ENCODE data around the gene CYP11A1.
"Not testable (repeated sequence)": the region's sequence is repeated elsewhere in the genome, so short reads cannot be mapped to it uniquely, and the experiment has no call there.

Gene CYP11A1

DNA sequence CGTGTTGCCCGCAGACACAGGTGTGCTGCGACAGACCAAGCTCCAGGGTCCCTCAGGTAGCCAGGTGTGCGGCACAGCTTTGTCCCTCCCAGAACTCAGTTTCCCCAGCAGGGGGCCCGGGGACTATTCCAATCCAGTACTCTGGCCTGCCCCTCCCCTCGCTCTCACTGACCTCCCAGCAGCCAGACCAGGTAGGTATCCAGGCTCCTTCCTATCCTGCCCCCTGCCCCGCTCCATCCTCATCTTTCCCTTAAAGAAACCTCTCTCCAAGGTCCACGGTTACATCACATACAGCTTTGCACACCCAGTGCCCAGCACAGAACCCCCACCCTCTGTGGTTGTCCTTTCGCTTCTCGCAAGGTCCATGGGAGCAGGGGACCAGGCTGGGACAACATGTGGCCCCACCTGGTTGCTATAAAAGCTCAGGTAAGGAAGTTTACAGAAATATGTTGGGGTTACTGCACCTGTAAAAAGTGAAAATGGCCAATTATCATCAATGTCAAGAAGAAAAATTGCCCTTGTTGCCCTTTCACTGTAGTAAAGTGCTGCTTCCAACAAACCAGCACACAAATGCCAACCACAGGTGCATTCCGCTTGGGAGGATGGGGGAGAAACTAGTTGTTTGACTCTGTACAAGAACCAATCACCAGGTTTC, 7.3 kb upstream of the CYP11A1 start:
- DNase-seq (ENCODE audit: low read depth, low spot score) = no peak

DNA sequence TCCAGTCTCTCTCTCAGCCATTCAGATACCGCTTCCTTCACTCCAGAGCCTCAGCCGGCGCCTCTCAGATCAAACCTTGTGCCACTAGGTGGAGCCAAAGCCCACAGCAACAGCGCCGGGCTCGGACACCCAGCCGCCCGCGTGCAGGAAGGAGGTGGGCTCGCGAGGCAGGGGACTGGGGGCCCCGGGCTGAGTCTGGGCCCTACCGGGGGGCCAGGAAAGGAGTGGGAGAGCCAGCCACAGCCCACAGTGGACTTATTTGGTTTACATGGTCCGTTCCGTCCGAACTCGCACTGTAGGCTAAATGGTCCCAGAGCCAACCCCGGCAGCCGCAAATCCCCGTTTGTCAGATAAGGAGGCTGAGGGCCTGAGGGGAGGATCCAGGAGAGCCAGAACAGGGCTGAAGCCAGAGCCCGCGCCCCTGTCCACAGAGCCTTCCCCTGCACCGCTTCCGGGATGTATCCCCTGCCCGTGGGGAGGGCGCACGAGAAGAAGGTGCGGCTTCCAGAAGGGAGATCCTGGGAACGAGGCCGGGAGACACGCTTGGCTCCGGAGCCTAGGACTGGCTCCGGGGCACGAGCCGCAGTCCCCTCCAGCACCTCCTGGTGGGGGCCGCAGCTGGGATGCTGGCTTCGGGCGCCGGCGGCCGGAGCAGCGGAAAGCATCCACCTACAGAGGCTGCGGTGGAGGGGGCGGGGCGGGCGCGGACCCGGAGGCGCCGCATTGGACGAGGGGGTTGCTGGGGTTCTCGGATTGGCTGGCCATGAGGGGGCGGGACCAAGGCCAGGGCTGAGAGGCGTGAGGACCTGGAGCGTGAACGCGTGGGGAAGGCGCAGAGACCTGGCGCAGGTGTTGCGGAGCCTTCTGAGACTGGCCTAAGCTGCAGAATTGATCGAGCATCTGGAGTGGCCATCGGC, 6.5 kb upstream of the CYP11A1 start:
- peak; percentile 78 for DNase-seq (ENCODE audit: low read depth, low spot score)

DNA sequence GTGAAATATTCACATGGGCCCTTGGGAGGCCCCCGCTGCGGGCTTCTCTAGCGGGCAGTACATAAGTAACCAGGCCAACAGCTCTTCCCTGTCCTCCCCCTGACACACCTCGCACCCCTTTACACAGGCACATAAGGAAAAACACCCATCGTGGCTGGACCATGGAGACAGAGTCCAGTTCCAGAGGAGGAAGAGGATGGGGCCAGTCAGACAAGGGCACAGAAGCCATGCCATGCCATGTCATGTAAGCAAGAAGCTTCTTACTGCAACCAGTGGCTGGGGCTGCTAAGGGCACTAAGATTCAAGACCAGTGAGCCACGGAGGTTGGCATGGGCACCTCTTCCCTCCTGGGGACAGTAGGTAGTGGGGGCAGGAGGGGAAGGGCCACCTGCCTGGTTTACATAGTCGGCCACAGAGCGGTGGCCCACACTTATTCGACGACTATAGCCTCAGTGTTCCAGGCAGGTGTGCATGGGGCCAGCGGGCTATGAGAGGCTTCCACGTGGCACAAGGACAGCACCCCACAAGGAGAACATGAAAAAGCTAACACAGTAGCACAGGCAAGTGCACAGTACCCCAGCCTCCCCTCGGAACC, 5.7 kb upstream of the CYP11A1 start:
- no peak for DNase-seq (ENCODE audit: low read depth, low spot score)

DNA sequence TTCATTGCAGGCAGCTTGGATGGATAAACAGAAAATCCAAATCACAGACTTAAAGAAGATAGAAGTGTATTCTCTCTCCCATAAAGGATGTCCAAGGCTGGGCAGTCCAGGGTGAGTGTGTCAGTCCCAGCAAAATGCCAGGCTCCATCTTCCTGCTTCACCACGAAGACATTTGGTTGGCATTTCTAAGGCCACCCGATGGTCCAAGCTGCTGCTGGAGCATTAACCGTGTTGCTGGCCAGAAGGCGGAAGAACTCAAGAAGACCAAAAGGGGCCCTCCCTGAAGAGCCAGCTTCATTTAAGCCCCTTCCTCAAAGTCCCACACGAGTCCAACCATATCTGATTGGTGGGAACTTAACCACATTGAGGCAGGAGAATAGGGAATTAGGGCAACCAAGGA, 3.0 kb upstream of the CYP11A1 start:
- DNase-seq (ENCODE audit: low read depth, low spot score) = no peak

DNA sequence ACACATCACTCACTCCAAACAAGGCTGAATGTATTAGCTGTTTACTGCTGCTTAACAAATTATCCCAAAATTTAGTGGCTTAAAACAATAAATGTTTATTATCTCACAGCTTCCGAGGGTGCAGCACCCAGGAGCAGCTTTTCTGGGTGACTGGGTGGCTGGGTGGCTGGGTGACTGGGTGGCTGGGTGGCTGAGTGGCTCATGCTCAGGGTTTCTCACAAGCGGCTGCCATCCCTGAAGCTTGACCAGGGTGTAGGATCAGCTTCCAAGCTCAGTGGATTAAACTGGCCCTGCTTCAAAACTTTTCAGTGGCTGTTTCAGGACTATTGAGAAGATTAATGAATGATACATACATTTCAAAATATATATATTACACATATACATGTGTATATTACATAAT, 2.3 kb upstream of the CYP11A1 start:
- no peak for DNase-seq (ENCODE audit: low read depth, low spot score)

DNA sequence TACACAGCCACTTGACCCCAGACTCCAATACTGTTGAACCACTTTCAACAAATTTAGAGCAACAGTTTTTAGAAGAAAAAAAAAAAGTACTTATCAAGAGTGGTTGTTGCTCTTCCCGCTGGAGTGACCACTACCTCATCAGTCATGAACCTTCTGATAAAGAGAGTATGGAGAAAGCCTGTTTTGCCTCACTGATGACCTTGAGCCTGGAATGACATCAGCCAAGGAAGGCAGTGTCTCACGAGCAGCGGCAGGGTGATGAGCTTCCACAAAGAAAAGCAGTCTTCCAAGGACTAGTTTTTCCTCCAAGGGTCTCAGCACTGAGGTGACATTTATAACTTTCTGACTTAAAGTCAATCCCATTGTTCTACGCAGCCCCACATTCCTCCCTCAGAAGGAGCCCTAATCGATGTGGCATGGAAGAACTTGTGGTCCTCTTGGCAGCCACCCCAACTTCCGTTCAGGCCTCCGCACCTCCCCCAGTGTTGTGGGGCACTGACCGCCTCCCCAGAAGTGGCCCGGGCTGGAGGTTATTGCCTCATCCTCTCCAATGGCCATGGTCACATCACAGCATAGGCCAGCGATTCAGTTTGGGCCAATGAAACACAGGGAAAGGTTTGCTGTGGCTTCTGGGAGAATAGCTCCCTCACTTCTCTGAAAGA, 1.8 kb upstream of the CYP11A1 start:
- no peak for DNase-seq (ENCODE audit: low read depth, low spot score)

DNA sequence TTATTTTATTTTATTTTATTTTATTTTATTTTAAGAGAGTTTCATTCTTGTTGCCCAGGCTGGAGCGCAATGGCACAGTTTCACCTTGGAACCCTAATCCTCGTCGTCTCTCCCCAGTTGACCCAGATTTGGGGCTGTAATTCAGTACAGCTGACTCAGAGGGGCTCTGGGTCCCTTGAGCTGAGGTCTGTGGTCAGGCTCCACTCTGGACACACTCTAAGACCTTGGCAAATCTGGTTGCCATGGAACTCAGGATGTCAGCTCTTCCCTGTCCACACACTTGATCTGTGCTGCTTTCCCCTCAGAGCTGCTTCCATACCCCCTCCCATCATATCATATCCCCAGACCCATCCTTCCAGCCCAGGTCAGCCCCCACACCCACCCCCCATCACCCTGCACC, 675 bp upstream of the CYP11A1 start:
- no peak for DNase-seq (ENCODE audit: low read depth, low spot score)

DNA sequence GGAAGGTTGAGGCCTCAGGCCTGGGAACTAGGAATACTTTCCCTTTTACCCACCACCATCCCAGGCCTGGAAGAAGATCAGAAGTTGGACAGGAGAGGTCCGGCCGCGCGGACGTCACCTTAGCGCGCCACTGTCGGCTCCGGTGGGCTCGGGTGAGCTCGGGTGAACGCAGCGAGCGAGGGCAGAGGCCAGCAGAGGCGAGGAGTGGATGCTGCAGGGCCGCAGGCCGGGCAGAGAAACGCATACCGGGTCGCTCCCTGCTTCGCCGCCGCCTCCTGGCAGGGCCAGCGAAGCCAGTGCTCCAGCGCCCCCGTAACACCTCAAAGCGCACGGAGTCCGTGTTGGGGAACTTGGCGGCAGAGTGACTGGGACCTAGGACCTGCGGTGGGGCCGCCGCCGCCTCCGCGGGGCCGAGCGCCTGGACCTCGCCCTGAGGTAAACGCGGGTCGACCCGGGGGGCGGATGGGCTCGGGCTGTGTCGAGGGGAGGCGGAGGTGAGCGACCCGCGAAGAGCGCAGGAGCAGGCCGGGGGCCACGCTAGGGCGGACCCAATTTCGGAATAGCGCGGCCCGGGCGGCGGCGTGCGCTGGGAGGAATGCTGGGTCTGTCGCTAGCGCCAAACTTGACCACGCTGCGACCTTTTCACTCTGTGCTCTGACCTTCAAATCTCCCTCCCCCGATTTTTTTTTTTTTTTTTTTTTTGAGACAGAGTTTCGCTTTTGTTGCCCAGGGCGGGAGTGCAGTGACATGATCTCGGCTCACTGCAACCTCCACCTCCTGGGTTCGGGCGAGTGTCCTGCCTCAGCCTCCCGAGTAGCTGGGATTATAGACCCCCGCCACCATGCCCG, 1.6 kb downstream of the CYP11A1 start:
- no peak for DNase-seq (ENCODE audit: low read depth, low spot score)

DNA sequence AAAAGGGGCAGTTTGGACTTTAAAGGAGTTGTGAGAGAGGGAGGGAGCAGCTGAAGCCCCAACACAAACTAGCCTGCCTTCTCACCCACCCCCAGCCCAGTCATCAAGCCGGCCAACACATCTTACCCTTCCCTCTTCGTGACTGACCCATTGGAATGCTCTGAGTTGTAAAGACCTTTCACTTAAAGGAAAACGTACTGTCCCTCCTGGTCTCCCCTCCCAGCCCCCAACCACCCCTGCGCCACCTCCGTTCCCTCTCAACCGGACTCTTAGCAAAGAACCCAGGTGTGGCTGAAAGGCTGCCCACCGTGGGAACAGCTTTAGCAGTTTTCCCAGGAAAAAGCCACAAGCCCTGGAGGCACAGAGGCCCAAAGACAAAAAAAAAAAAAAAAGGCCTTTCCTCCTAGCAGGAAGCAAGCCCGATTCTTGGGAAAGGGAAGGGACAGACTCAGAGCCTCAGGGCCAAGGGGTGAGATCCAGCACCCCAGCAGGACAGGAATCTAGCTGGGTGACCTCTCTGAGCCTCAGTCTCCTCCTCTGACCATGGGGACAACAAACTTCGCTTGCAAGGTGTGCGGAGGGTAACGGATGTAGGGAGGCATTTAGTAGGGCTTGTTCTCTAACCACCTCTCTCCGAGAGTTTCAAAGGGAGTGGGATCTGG, 2.4 kb downstream of the CYP11A1 start:
- no peak for DNase-seq (ENCODE audit: low read depth, low spot score)

DNA sequence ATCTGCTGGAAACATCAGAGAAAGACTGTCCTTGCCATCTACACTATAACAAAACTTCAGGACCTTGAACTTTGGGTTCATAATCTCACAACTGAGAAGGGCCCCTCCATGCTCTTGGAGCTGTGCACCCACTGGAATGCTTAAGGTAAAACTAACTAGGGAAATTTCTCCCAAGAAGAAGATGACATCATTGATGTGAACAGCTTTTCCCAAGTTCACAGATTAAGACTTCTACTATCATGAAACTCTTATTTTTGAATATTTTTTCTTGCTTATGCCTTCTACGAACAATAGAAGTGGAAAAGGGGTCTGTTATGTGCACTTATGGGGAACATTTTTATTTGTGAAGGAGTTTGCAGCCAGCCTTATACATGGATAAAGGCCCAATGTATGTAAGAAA, 5.0 kb downstream of the CYP11A1 start:
- no peak for DNase-seq (ENCODE audit: low read depth, low spot score)

DNA sequence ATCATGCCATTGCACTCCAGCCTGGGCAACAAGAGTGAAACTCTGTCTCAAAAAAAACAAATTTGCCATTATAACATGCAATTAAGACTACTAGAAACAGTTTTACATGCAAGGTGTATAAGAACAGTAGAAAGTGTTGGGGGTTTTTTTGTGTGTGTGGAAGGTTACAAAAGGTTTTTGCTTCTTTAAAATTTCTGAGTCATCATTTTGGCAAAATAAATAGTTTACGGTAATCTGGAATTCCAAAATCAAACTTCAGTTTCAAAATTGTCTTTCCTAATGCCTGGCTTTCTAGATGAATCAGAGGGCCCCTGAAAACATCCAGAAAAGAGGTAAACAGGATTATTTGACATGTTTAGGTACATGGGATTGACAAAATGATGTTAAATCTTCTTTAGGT, 6.6 kb downstream of the CYP11A1 start:
- DNase-seq (ENCODE audit: low read depth, low spot score) = not testable (repeated sequence)

DNA sequence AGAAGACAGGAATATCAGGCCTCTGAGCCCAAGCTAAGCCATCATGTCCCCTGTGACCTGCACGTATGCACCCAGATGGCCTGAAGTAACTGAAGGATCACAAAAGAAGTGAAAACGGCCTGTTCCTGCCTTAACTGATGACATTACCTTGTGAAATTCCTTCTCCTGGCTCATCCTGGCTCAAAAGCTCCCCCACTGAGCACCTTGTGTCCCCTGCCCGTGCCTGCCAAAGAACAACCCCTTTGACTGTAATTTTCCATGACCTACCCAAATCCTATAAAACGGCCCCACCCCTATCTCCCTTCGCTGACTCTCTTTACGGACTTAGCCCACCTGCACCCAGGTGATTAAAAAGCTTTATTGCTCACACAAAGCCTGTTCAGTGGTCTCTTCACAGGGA, 8.1 kb downstream of the CYP11A1 start:
- not testable (repeated sequence) for DNase-seq (ENCODE audit: low read depth, low spot score)

DNA sequence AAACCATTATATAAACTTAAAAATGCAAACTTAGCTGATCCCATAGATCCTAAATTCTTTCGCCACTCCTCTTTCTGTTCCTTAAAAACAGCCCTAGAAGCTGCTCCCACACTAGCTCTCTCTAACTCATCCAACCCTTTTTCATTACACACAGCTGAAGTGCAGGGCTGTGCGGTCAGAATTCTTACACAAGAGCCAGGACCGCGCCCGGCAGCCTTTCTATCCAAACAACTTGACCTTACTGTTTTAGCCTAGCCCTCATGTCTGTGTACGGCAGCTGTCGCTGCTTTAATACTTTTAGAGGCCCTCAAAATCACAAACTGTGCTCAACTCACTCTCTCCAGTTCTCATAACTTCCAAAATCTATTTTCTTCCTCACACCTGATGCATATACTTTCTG, 9.9 kb downstream of the CYP11A1 start:
- DNase-seq (ENCODE audit: low read depth, low spot score) = not testable (repeated sequence)

DNA sequence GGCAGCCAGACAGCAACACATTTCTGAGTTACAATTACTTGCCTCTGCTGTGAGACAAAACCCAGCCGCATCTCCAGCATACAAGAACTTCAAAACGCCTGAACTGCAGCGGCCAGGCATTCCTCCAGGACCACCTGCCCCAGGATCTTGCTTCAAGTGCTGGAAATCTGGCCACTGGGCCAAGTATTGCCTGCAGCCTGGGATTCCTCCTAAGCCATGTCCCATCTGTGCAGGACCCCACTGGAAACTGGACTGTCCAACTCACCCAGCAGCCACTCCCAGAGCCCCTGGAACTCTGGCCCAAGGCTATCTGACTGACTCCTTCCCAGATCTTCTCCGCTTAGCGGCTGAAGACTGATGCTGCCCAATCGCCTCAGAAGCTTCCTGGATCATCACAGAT, 11.4 kb downstream of the CYP11A1 start:
- DNase-seq (ENCODE audit: low read depth, low spot score) = not testable (repeated sequence)

DNA sequence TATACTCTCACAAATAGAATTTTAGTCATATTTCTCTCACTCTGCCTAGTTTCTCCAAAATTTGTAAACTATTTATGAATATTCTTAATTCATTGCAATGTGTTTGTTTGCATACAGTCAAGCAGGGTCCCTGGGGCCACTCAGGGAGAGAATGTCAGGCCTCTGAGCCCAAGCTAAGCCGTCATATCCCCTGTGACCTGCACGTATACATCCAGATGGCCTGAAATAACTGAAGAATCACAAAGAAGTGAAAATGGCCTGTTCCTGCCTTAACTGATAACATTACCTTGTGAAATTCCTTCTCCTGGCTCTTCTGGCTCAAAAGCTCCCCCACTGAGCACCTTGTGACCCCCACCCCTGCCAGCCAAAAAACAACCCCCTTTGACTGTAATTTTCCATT, 13.5 kb downstream of the CYP11A1 start:
- DNase-seq (ENCODE audit: low read depth, low spot score) = not testable (repeated sequence)

DNA sequence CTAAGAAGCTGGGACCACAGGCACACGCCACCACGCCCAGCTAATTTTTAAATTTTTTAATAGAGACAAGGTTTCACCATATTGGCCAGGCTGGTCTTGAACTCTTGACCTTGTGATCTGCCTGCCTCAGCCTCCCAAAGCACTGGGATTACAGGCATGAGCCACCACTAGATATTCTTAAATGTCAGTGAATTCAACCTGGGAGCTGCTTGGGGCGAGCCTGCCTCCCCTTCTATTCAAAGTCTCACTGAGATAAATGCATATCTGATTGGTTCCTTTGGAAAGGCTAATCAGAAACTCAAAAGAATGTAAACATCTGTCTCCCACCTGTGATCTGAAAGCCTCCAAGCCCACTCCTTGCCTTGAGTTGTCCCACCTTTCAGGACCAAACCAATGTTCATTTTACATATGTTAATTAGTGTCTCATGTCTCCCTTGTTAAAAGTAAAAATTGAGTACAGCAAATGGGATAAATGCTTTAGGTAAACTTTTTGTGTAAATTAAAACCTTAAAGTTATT, 15.0 kb downstream of the CYP11A1 start:
- no peak for DNase-seq (ENCODE audit: low read depth, low spot score)

DNA sequence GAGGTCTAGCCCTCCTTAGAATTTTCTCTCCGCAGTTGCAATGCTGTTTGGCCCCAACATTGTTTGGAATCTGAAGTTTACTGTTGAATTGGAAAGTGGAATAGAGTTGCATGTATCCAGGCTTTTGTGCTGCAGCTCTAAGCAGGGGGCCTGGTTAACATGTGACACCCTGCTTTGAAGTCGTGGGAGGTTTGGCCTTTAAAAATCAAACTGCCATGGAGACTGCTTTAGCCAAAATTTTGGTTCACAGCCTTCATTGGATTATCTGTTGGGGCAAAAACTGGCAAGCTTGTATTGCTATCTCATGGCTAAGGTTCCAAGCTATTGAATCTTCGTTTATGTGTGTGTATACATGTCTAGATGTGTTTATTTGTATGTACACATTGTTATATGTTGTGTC, 15.8 kb downstream of the CYP11A1 start:
- DNase-seq (ENCODE audit: low read depth, low spot score) = no peak

DNA sequence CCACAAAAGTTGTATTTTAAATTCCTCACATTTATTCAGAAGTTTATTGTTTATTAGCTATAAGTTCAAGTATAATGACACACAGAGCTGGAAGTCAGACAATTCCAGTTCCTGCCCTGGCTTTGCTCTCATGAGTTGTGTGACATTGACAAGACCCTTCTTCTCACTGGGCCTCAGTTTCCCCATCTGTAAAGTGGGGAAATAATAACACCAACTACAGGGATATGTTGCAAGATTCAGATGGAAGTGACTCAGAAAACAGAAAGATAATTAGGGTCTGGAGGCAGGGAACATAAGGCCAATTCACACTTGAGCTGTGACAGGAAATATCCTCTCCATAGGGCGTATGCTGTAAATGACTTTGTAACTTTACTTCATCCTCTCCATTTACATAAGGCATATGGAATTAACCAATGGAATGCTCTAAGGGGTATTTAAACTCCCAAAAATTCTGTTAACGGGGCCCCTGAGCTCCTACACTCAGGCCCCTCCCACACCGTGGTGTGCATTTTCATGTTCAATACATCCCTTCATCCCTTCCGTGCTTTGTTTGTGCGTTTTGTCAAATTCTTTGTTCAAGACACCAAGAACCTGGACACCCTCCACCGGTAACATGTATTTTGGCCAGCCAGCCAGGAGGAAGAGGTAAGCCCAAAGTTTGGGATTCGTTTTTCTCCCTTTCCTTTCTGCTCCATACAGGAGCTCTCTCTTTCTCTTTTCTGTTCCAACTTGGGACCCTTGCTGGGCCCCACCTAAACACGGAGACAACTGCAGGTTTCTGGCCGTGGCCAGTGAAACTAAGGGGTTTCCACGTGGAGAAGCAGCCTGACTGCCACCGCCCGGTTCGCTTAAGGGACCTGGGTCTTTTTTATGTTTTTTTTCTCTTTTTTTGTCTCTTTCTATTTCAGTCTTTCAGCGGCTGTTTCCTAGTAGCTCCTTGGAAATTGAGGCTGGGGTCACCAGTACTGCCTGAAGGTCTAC, 16.9 kb downstream of the CYP11A1 start:
- DNase-seq (ENCODE audit: low read depth, low spot score) = no peak

DNA sequence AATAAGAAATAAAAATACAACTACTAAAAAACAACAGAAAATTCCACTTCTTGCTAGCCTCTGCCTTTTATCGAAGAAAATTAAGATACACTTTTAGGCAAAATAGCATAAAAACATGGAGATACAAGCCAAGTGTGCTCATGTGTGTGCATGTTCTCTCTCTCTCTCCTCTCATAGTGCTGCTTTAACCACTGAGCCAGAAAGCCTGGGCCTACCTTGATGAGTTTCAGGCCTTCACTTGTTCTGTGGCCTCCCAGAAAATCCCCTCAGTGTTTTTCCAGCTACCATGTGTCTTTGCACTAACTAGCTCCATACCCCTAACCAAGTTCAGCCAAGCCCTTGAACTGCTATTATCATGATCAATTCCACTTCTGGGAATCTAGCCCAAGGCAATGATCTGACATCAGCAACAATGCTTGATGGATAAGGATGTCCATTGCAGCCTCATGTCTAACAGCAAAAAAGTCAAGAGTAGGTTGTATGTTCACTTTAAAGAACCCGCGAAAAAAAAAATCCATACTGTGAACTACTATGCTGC, 18.1 kb downstream of the CYP11A1 start:
- no peak for DNase-seq (ENCODE audit: low read depth, low spot score)

Data from iPS DF 19.7 (cell line).